Measurements from ENCODE around the gene FXYD2.

FXYD2 gene

DNA sequence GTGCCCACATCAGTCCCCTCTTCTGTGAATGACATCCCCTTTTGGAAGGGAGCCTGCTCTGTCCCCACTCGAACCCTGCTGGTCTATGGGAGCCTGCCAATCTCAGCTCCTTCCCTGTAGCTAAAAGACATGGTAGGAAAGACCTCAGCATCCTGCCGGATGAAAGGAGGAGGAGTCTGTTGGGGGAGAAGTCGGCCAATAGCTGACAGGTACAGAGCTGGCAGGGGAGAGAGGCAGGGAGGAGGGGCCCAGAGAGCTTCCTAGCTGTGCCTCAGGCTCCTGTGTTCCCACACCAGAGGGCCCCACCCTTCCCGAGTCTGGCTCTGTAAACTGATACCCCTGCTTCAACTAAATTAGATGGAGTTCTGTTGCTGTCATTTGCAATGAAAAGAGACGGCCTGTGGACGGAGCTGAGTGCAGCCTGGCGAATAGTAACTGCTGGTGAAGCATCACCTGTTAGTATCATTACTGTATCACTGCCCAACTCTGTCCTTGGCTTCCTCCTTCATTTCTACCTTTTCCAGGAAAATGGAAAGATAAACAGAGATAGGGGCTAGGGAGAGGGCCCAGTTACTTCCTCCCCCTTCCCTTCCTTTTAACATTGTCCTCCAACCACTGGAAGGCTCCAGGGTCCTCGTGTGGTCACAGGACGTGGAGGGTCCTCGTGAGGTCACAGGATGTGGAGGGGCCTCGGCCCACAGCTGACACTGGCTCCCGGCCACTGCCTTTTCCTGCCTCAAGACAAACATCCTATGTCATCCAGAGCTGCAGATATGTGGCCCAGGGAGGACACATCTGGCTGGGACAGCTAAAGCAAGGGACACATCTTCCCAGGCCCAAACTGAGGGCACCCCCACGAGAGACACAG lies 36.8 kb upstream of the FXYD2 start:
- H3K4me1 ChIP-seq (ENCODE audit: control insufficient read depth, low read depth, low read length), result peaks cover 2% of the 10 kb centered on the region
- H3K27me3 ChIP-seq (ENCODE audit: insufficient read depth, low read length, poor library complexity), result no peaks in the 10 kb centered on the region
- H3K27ac ChIP-seq (ENCODE audit: low read depth, low read length), result no peak overlapping the region
- H3K18ac ChIP-seq (ENCODE audit: low read length), result no peak overlapping the region
- H3K4me3 ChIP-seq (ENCODE audit: low read length), result no peak overlapping the region
- no peak overlapping the region for H2BK5ac ChIP-seq (ENCODE audit: low read length)
- H3K9ac ChIP-seq (ENCODE audit: low read length), result no peak overlapping the region
- no peaks in the 10 kb centered on the region for H3K79me1 ChIP-seq (ENCODE audit: low read length)
- no peak overlapping the region for H2AK5ac ChIP-seq (ENCODE audit: low read length)
- H3K79me2 ChIP-seq (ENCODE audit: control insufficient read depth, insufficient read depth, low read length), result no peaks in the 10 kb centered on the region
- WGBS (ENCODE audit: extremely low coverage, insufficient coverage, low lambda C conversion rate), result no CpG with 5 or more reads among the region's 13 CpGs
- DNase-seq, result peak; percentile 91
- no peak overlapping the region for H2BK15ac ChIP-seq (replicated peaks; ENCODE audit: low read depth)
- no peak overlapping the region for H3K4me2 ChIP-seq (ENCODE audit: low read length)
- H4K8ac ChIP-seq (ENCODE audit: low read depth, low read length), result no peak overlapping the region
- H3K56ac ChIP-seq (ENCODE audit: low read length), result no peak overlapping the region
- no peak overlapping the region for H3K23ac ChIP-seq (ENCODE audit: low read length)
- H3K4ac ChIP-seq (ENCODE audit: low read depth, low read length), result no peak overlapping the region
- H2BK120ac ChIP-seq (ENCODE audit: low read depth, low read length), result no peak overlapping the region
- H4K5ac ChIP-seq (ENCODE audit: low read length), result no peak overlapping the region
- no peaks in the 10 kb centered on the region for H3K36me3 ChIP-seq (ENCODE audit: control insufficient read depth, insufficient read depth, low read length)

DNA sequence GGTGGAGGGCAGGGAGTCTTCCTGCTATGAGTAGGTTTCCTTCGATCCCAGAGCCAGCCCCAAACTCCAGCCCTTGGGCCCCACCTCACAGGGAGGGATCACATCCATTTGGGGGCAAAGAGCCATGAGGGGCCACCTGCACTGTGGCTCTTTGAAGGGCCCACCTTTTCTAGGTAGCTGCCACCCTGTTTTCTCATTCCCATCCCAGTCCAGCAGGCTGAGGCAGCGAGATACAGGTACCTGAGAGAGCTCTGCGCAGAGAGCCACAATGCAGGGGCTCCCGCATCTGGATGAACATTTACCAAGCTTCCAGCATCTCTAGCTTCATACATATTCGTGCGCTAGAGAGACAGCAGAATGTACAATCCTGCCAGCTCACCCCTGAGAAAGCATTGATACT lies 35.6 kb upstream of the FXYD2 start:
- H3K79me2 ChIP-seq (ENCODE audit: control insufficient read depth, insufficient read depth, low read length), result no peaks in the 10 kb centered on the region
- no peak for DNase-seq
- WGBS (ENCODE audit: extremely low coverage, insufficient coverage, low lambda C conversion rate), result no CpG with 5 or more reads among the region's 6 CpGs

GRCh38 chr11:117859488-117860112 lies 35.1 kb upstream of the FXYD2 start:
- H3K27me3 ChIP-seq (ENCODE audit: insufficient read depth, low read length, poor library complexity), result no peaks in the 10 kb centered on the region
- no peak overlapping the region for H2BK5ac ChIP-seq (ENCODE audit: low read length)
- DNase-seq, result no peak
- H3K18ac ChIP-seq (ENCODE audit: low read length), result no peak overlapping the region
- peaks cover 2% of the 10 kb centered on the region for H3K4me1 ChIP-seq (ENCODE audit: control insufficient read depth, low read depth, low read length)
- WGBS (ENCODE audit: extremely low coverage, insufficient coverage, low lambda C conversion rate), result no CpG with 5 or more reads among the region's 9 CpGs
- no peak overlapping the region for H2AK5ac ChIP-seq (ENCODE audit: low read length)
- H3K36me3 ChIP-seq (ENCODE audit: control insufficient read depth, insufficient read depth, low read length), result no peaks in the 10 kb centered on the region
- H3K56ac ChIP-seq (ENCODE audit: low read length), result no peak overlapping the region
- no peak overlapping the region for H3K9ac ChIP-seq (ENCODE audit: low read length)
- no peak overlapping the region for H4K5ac ChIP-seq (ENCODE audit: low read length)
- H3K23ac ChIP-seq (ENCODE audit: low read length), result no peak overlapping the region
- H4K8ac ChIP-seq (ENCODE audit: low read depth, low read length), result no peak overlapping the region
- no peak overlapping the region for H3K4me3 ChIP-seq (ENCODE audit: low read length)
- H2BK120ac ChIP-seq (ENCODE audit: low read depth, low read length), result no peak overlapping the region
- H3K27ac ChIP-seq (ENCODE audit: low read depth, low read length), result no peak overlapping the region
- H2BK15ac ChIP-seq (replicated peaks; ENCODE audit: low read depth), result no peak overlapping the region
- H3K4me2 ChIP-seq (ENCODE audit: low read length), result no peak overlapping the region
- no peak overlapping the region for H3K4ac ChIP-seq (ENCODE audit: low read depth, low read length)
- H3K79me2 ChIP-seq (ENCODE audit: control insufficient read depth, insufficient read depth, low read length), result no peaks in the 10 kb centered on the region
- no peaks in the 10 kb centered on the region for H3K79me1 ChIP-seq (ENCODE audit: low read length)

More for the DNA sequence above, 35.6 kb upstream of the FXYD2 start:
- Histone ChIP-seq H2BK120ac (ENCODE audit: low read depth, low read length) (no peak overlapping the region), H2BK5ac (ENCODE audit: low read length) (no peak overlapping the region), H3K27ac (ENCODE audit: low read depth, low read length) (no peak overlapping the region), H3K4ac (ENCODE audit: low read depth, low read length) (no peak overlapping the region), H3K56ac (ENCODE audit: low read length) (no peak overlapping the region), H3K4me2 (ENCODE audit: low read length) (no peak overlapping the region), H2AK5ac (ENCODE audit: low read length) (no peak overlapping the region), H4K8ac (ENCODE audit: low read depth, low read length) (no peak overlapping the region), H3K79me1 (ENCODE audit: low read length) (no peaks in the 10 kb centered on the region), H3K4me1 (ENCODE audit: control insufficient read depth, low read depth, low read length) (peaks cover 2% of the 10 kb centered on the region), H3K27me3 (ENCODE audit: insufficient read depth, low read length, poor library complexity) (no peaks in the 10 kb centered on the region), H3K4me3 (ENCODE audit: low read length) (no peak overlapping the region), H3K9ac (ENCODE audit: low read length) (no peak overlapping the region), H2BK15ac (replicated peaks; ENCODE audit: low read depth) (no peak overlapping the region), H3K36me3 (ENCODE audit: control insufficient read depth, insufficient read depth, low read length) (no peaks in the 10 kb centered on the region), H4K5ac (ENCODE audit: low read length) (no peak overlapping the region), H3K18ac (ENCODE audit: low read length) (no peak overlapping the region), H3K23ac (ENCODE audit: low read length) (no peak overlapping the region)

DNA sequence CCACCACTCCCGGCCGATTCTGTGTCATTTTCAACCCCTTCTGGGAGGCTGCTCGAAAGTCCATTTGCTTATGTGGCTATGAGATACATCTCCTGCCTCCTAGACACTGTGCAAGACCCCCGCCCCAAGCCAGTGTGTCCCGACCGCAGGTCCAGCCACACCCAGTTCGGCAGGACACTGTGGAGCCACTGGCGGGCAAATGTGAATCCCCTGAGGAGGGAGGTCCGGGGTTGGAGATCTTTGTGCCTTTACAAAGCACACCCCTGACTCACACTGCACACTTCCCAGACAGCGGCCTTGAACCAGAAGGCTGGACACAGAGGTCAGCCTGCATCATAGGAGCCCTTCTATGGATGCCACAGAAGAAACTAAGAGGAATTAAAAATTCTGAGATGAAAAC lies 34.5 kb upstream of the FXYD2 start:
- Histone ChIP-seq H3K4ac (ENCODE audit: low read depth, low read length) (no peak overlapping the region), H3K79me2 (ENCODE audit: control insufficient read depth, insufficient read depth, low read length) (no peaks in the 10 kb centered on the region), H3K9ac (ENCODE audit: low read length) (no peak overlapping the region), H3K36me3 (ENCODE audit: control insufficient read depth, insufficient read depth, low read length) (no peaks in the 10 kb centered on the region), H2AK5ac (ENCODE audit: low read length) (no peak overlapping the region), H3K79me1 (ENCODE audit: low read length) (no peaks in the 10 kb centered on the region), H3K4me1 (ENCODE audit: control insufficient read depth, low read depth, low read length) (peaks cover 2% of the 10 kb centered on the region), H3K56ac (ENCODE audit: low read length) (no peak overlapping the region), H3K27me3 (ENCODE audit: insufficient read depth, low read length, poor library complexity) (no peaks in the 10 kb centered on the region), H2BK120ac (ENCODE audit: low read depth, low read length) (no peak overlapping the region), H3K23ac (ENCODE audit: low read length) (no peak overlapping the region), H2BK15ac (replicated peaks; ENCODE audit: low read depth) (no peak overlapping the region), H3K27ac (ENCODE audit: low read depth, low read length) (no peak overlapping the region), H3K18ac (ENCODE audit: low read length) (no peak overlapping the region), H4K8ac (ENCODE audit: low read depth, low read length) (no peak overlapping the region), H3K4me3 (ENCODE audit: low read length) (no peak overlapping the region), H4K5ac (ENCODE audit: low read length) (no peak overlapping the region), H2BK5ac (ENCODE audit: low read length) (no peak overlapping the region), H3K4me2 (ENCODE audit: low read length) (no peak overlapping the region)
- no peak for DNase-seq
- WGBS (ENCODE audit: extremely low coverage, insufficient coverage, low lambda C conversion rate), result no CpG with 5 or more reads among the region's 10 CpGs

- no CpG with 5 or more reads among the region's 11 CpGs for WGBS (ENCODE audit: extremely low coverage, insufficient coverage, low lambda C conversion rate)
- Histone ChIP-seq H3K4me2 (ENCODE audit: low read length) (no peak overlapping the region), H3K27me3 (ENCODE audit: insufficient read depth, low read length, poor library complexity) (no peaks in the 10 kb centered on the region), H3K79me1 (ENCODE audit: low read length) (no peaks in the 10 kb centered on the region), H3K36me3 (ENCODE audit: control insufficient read depth, insufficient read depth, low read length) (no peaks in the 10 kb centered on the region), H3K56ac (ENCODE audit: low read length) (no peak overlapping the region), H3K27ac (ENCODE audit: low read depth, low read length) (no peak overlapping the region), H3K9ac (ENCODE audit: low read length) (no peak overlapping the region), H4K8ac (ENCODE audit: low read depth, low read length) (no peak overlapping the region), H3K79me2 (ENCODE audit: control insufficient read depth, insufficient read depth, low read length) (no peaks in the 10 kb centered on the region), H3K23ac (ENCODE audit: low read length) (no peak overlapping the region), H3K4me1 (ENCODE audit: control insufficient read depth, low read depth, low read length) (peaks cover 2% of the 10 kb centered on the region), H2BK5ac (ENCODE audit: low read length) (no peak overlapping the region), H3K18ac (ENCODE audit: low read length) (no peak overlapping the region), H2BK120ac (ENCODE audit: low read depth, low read length) (no peak overlapping the region), H3K4me3 (ENCODE audit: low read length) (no peak overlapping the region), H2AK5ac (ENCODE audit: low read length) (no peak overlapping the region), H4K5ac (ENCODE audit: low read length) (no peak overlapping the region), H2BK15ac (replicated peaks; ENCODE audit: low read depth) (no peak overlapping the region), H3K4ac (ENCODE audit: low read depth, low read length) (no peak overlapping the region)
- DNase-seq, result no peak
These were observed 33.3 kb upstream of the FXYD2 start for GRCh38 chr11:117857734-117858414.
